Right lung (tissue), 10 donors: ENCODE measurements around the gene GRAP2. TPM values are rescaled to one million over a fixed set of nuclear protein-coding genes. Genes with fewer than 3 reads are reported as not detected.
"Not testable (repeated sequence)": the region's sequence is repeated elsewhere in the genome, so short reads cannot be mapped to it uniquely, and the experiment has no call there.

Experiments
- DNase-seq, 2 donors: peaks; one replicate each; pipeline ENCODE4 v3.0.0-alpha.2; 2013
- long read RNA-seq, 8 donors: transcript quantifications; one replicate each; lab custom pipeline, GENCODE V29; 2026
- polyA plus RNA-seq, 5 donors: library from polyadenylated mRNA; unstranded; fragments of 120-200 nt; gene quantifications; one replicate each; pipeline versions ENCODE4 v1.2.1 to v1.2.3, GENCODE V29; 2013; ENCODE audit warnings: inconsistent platforms in 1 of 5, low replicate concordance in 1 of 5; ENCODE audit not compliant: insufficient read length in 5 of 5, insufficient read depth in 1 of 5

The GRAP2 gene
- polyA plus RNA-seq, result 1 to 10 TPM; 1.6 to 2.6 (median 1.9) TPM
- long read RNA-seq, donor 1, partial matches to known transcripts, result 0 of 1 reads
- long read RNA-seq, donor 1, other reads (novel, unspliced or antisense), result 0 of 1 reads
- long read RNA-seq, donor 2, result 0 reads
- long read RNA-seq, donor 3, partial matches to known transcripts, result 0 of 1 reads
- long read RNA-seq, donor 3, other reads (novel, unspliced or antisense), result 0 of 1 reads
- long read RNA-seq, donor 4, result 0 reads
- long read RNA-seq, donor 5, partial matches to known transcripts, result 0 of 2 reads
- long read RNA-seq, donor 5, other reads (novel, unspliced or antisense), result 0 of 2 reads
- long read RNA-seq, donor 6, partial matches to known transcripts, result 0 of 1 reads
- long read RNA-seq, donor 6, other reads (novel, unspliced or antisense), result 0 of 1 reads
- long read RNA-seq, donor 7, partial matches to known transcripts, result 0 of 1 reads
- long read RNA-seq, donor 7, other reads (novel, unspliced or antisense), result 0 of 1 reads
- long read RNA-seq, donor 8, result 0 reads

DNA sequence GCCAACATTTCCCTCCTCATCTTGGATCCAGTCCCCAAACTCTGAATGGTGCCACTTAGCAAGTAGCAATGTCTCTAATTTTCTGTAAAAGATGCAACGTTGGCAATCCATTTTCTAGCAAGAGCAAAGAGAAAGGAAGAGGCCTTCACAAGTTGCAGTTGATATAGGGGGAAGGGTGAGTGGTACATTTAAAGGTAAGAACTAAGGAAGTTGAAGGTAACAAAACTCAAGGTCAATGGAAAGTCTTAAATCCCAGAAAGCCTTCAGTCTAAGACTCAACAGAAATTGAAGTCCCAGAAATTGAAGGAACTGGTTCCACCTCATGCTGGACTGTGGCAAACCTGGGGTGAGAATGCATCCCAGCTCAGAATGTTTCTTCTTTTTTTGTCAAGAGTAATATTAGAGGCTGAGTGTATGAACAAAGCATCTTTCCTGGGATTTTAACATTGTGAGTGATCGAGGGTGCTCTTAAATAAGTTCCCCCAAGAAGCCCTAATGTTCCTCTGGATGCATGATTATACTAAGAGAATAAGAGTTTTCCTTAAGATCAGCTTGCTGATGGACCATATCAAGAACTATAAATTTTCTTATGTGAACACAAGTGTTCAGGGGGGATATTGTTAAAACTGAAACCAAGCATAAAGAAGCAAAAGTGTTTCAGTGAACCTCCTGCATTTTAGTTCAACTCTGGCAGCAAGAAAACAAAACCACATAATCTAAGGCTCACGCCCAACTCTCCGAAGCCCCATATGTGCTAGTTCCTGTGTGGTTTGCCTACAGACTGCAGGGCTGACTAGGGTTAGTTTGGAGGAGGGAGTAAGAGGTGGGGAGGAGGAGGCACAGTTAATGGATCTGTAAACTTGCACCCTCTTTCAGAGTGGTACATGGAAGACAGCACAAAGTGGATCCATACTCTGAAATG lies at the start of gene GRAP2:
TSS of gene GRAP2 (plus strand) at position 779 of the 922 bp plus-strand sequence. CDS start 46,023 bp downstream, outside the sequence.
- DNase-seq, result no peak

DNA sequence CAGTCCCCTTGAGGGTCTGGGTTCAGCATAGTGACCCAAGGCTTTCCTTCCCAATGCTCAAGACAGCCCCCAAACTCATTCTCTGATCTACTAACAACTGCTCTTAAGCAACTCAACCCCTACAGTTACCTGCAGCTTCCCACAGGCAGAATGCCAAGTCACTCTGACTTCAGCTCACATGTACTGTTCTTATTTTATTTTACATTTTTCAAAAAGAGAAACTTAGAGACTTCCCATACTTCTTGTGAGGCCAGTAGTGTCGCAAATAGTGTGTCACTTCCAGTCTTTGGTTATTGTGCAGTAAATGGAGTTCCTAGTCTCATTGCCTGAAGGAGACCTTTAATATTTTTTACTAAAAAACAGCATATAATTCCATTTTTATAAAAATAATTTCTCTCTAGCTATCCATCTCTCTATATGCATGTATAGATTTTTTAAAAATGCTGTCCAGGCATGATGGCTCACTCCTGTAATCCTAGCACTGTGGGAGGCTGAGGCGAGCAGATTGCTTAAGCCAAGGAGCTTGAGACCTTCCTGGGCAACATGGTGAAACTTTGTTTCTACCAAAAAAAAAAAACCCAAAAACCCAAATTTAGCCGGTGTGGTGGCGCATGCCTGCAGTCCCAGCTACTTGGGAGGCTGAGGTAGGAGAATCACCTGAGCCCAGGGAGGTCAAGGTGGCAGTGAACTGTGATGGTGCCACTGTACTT lies 49.1 kb upstream of the GRAP2 start:
- no peak for DNase-seq

DNA sequence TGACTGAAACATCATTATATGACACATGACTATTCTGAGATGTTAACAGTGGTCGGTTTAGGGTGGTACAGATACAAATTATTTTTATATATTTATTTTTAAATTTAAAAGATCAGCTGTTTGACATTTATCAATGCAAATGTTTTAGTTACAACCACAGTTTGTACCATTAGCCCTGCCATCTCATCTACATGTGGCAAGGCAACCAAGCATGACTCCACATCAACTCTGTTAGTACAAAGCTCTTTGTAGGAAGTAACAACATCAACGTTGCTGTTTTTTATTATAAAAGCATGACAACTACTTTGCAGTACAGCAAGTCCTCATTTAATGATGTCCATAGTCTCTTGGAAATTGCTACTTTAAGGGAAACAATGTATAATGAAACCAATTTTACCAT lies 48.1 kb upstream of the GRAP2 start:
- DNase-seq, result no peak

DNA sequence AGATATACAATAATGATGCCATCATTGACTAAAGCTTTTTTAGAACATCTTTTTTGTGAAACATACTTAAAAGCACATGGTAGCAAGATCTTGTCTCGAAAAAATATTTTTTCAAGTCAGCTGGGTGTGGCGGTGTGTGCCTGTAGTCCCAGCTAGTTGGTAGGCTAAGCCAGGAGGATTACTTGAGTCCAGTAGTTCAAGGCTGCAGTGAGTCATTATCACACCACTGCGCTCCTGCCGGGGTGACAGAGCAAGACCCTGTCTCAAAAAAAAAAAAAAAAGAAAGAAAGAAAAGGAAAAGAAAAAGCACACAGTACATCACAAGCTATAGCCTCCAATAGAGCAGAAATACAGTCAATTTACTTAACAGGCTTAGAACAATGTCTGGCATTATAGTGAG lies 44.3 kb upstream of the GRAP2 start:
- DNase-seq, result no peak

DNA sequence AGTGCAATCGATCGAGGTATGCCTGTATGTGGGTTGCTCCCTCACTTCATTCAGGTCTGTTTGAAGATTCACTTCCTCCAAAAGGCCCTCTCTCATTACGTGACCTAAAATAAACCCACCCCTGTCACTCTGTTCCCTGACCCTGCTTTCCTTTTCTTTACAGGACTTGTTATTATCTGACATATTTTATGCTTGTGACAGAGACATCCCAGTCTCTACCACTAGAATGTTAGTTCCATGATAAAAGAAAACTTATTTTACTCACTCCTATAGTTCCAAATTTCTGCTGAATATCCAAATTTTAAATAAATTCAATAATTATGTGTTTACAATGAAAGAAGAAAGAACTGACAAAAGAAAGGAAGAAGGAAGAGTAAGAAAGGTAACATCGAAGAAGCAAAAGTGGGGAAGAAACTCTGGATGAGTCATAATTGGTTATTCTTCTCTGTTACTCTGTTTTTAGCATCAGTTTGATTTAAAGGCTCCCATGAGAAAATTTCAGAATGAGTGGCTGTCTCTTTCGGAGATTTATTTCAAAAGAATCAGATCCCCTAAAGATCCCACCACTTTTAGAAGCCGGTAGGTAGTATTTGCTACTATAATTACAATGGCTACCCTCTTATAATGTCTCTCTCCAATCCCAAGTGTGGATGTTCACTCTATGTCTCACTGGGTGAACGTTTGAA lies 40.8 kb upstream of the GRAP2 start:
- no peak for DNase-seq

DNA sequence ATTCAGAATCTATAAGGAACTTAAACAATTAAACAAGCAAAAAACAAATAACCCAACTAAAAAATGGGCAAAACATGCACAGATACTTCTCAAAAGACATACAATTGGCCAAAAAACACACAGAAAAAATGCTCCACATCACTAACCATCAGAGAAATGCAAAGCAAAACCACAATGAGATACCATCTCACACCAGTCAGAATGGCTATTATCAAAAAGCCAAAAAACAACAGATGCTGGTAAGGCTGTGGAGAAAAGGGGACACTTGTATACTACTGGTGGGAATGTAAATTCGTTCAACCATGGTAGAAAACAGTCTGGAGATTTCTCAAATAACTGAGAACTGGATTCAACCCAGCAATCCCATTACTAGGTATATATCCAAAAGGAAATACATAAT lies 32.1 kb upstream of the GRAP2 start:
- no peak for DNase-seq

DNA sequence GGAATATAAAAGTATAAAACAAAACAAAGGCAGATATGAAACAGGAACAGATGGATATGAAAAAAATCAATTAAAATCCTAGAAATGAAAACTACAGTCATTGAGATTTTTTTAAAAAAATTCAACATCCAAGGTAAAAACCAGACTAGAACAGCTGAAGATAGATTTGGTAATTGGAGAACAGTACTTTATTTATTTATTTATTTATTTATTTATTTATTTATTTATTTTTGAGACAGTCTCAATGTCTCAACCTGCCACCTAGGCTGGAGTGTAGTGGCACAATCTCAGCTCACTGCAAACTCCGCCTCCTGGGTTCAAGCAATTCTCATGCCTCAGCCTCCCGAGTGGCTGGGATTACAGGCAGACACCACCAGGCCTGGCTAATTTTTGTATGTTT lies 31.1 kb upstream of the GRAP2 start:
- DNase-seq, result not testable (repeated sequence)

DNA sequence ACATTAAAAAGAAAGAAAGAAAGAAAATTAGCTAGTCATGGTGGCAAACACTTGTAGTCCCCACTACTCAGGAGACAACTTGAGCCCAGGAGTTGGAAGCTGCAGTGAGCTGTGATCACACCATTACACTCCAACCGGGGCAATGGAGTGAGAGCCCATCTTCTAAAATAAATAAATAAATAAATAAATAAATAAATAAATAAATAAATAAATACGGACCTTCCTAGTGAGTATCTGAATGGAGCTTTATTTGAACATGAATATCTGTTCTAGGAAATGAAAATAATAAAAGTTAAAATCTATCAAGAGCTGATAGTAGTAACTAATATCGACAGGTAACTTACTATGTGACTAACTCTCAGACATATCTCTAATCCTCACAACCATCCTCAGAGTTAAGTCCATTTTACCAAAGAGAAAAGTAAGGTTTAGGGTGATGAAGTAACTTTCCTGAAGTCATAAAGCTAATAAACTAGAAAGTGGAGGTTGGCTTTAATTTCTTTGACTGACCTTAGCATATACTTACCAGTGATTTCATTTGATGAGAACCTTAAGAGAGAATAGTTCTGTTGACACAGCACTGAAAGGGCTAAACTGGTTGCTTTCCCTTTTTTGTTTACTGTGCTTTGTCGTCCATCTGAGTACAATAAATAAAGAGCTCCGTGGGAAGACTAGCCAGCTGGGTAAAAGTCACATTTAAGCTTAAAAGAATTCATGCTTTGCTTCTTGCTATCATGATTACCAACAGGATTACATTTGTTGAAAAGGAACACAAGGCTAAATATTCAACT lies 29.7 kb upstream of the GRAP2 start:
- DNase-seq, result no peak

DNA sequence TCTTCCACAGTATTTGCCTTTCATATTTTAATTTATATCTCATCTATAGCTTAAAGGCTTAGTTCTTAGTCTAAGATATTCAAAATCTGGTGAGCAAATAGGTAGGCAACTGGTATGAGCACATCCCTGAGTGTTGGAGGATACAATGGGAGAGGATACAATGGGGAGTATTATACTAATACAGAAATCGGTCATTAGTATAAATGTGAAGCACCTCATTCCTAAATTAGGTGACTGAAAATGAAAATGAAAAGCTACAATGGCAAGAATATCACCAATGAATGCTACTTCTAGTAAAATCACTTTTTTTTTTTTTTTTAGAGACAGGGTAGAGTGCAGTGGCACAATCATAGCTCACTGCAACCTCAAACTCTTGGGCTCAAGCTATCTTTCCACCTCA lies 28.3 kb upstream of the GRAP2 start:
- DNase-seq, result no peak

DNA sequence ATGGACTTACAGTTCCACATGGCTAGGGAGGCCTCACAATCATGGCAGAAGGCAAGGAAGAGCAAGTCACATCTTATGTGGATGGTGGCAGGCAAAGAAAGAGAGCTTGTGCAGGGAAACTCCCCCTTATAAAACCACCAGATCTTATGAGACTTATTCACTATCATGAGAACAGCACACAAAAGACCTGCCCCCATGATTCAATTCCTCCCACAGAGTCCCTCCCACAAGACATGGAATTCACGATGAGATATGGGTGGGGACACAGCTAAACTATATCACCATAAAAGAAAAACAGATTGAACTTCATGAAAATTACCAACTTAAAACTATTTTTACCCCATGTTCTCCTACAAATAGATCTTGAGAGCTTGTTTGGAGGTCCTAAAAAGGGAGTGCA lies 26.9 kb upstream of the GRAP2 start:
- no peak for DNase-seq

DNA sequence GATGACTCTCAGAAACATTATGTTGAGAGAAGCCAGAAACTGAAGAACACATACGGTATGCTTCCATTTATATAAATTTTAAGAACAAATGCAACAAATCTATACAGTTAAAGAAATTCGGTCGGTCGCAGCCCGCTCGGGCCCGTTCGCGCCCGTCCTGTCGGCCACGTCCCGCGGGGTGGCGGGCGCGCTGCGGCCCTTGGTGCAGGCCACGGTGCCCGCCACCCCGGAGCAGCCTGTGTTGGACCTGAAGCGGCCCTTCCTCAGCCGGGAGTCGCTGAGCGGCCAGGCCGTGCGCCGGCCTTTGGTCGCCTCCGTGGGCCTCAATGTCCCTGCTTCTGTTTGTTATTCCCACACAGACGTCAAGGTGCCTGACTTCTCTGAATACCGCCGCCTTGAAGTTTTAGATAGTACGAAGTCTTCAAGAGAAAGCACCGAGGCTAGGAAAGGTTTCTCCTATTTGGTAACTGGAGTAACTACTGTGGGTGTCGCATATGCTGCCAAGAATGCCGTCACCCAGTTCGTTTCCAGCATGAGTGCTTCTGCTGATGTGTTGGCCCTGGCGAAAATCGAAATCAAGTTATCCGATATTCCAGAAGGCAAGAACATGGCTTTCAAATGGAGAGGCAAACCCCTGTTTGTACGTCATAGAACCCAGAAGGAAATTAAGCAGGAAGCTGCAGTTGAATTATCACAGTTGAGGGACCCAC lies 25.6 kb upstream of the GRAP2 start:
- DNase-seq, result not testable (repeated sequence)

DNA sequence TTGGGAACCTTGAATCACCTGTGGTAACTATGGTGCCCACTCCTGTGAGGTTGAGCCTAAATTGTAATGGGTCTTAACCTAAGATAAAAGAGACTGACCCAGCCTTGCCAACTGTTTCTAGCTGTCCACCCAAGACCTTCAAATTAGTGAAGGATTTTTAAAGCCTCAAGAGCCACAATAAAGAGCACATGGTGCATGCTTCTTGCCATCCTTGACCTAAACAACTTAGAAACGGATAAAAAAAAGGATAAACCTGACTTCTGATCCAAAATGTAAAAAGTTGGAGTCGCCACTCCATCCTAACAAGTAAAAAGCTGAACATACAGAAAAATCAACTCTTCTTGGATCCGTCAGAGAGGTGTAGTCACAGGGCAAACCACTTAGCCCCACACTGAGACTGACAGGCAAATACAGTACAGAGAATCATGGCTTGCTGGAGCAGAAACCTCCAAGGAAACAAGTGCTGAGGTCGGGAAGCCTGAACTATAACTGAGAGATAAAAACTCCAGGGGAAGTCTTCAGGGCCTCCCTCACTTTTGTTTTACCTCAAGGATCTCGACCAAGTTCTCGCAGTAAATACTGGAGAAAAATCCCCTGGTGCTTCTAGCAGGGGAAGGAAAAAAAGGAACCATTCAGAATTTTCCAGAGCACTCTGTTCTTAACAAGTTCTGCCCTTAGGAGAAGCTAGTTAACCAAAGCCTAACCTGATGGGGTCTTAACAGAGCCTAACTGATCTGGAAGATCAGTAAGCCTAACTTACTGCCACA lies 23.6 kb upstream of the GRAP2 start:
- no peak for DNase-seq

DNA sequence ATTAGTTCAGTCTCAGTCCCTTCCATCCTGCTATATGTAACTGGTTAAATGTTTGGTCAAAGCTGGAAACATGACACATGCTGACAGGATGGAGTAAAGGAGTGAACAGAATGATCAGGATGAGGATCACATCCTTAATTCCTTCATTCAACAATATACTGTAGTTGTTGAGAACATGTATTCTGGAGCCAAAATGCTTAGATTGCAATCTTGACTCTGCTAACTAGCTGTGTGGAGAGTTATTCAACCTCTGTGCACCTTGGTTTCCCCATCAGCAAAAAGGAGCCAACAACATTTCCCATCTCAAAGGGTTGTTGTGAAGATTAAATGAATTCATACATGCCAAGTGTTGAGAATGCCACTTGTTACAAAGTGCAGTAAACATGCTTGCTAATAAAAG lies 20.2 kb upstream of the GRAP2 start:
- no peak for DNase-seq

DNA sequence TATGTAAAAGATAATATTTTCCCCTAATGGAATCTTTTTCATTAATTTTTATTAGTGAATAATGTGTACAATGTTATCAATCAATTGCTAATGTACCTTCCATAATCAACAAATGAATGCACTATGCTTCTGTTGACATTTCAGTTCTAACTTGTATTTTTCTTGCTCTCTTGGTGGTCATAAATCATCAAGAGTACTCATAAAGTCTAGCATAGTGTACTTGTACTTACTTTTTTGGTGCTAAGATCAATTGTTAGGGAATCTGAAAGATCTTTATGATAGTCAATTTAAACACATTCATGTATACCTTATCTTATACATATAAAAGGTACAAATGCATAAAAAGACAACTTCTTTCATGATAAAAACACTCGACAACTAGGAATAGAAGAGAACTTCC lies 17.8 kb upstream of the GRAP2 start:
- no peak for DNase-seq

DNA sequence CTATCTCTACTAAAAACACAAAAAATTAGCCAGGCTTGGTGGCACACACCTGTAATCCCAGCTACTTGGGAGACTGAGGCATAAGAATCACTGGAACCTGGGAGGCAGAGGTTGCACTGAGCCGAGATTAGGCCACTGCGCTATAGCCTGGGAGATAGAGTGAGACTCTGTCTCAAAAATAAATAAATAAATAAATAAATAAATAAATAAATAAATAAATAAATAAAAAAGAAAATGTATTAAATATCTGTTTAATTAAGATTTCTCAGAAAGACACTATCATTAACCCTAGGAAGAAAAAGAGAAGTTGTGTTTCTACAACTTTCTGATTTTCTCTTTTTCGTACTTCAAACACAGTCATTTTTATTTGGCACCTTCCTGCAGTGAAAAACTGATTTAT lies 11.0 kb upstream of the GRAP2 start:
- DNase-seq, result not testable (repeated sequence)

DNA sequence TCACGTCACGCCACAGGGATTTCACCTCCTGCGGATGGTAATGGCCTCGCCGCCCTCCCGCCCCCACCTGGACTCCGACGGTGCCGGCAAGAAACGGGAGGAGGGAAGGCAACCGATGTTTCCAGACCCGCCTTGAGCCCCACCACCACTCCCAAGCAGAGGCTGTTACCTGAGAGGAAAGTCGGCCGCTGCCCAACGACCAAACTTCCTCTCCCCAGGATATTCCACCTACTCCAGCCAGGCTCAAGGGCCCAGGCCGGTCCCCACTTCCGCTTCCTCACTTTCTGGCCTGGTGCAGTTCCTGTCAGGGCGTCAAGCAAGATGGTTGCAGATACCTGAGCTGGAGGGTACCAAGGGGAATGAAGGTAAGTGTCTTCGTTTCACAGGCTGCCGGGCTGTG lies 7.4 kb upstream of the GRAP2 start, which contains the start of gene ENTHD1:
TSS of gene ENTHD1 (minus strand) at position 235 of the 400 bp plus-strand sequence. CDS start 6,012 bp downstream, outside the sequence.
- no peak for DNase-seq

DNA sequence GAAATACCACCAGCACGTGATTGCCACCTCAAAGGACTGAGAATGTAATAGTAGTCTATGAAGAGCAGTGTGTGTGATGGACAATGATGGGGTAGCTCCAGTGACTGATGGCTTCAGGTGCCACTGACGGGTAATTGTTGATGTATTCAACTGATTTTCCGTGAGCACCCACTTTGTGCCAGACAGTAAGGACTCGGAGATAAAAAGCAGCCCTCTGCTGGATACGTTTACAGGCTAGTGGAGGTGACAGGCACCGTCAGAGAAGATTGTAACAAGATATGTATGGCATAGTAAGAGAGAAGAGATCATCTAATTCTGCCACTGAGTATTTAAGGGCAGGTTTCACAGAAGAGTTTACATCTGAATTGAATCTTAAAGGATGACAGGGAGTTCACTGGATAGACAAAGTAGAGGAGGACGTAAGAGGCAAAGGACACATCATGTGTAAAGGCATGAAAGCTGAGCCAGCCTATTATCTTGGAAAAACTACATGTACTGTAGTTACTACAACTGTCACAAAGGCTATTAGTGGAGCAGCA lies 6.3 kb upstream of the GRAP2 start:
- no peak for DNase-seq

DNA sequence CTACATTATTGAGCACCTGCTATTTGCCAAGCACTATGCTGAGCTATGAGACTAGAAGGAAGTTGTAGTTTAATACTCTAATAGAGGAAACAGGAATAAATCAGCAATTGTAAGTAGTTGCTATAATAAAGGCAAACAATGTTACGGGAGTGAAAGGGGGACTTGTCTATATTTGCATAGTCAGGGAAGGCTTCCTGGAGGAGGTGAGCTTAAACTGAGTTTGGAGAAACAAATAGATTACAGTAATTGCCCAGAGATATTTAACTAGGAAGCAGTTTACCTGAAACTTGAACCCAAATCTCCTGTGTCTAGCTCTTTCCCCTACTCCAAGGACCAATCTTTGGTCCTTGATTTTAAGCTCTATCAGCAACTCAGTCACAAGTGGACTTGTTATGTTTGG lies 5.2 kb upstream of the GRAP2 start:
- no peak for DNase-seq
